Stimulated activated CD8-positive, alpha-beta memory T cell treated with anti-CD3 and anti-CD28 coated beads, Interleukin-12 subunit alpha, Interleukin-12 subunit beta, amount 100 ng/mL, for 24 hours (primary cell): ENCODE measurements around the gene SLC6A17.
A peak's percentile ranks its signal among the peaks of the same experiment; 100 is the strongest.

ENCODE experiments used
- DNase-seq: peaks from one replicate; pipeline ENCODE4 v3.0.0-alpha.2; 2020; ENCODE audit errors: extremely low read depth

The SLC6A17 gene

GRCh38 chr1:110203021-110203661 is 52.8 kb downstream of the SLC6A17 start:
- DNase-seq, result peak; percentile 20

DNA sequence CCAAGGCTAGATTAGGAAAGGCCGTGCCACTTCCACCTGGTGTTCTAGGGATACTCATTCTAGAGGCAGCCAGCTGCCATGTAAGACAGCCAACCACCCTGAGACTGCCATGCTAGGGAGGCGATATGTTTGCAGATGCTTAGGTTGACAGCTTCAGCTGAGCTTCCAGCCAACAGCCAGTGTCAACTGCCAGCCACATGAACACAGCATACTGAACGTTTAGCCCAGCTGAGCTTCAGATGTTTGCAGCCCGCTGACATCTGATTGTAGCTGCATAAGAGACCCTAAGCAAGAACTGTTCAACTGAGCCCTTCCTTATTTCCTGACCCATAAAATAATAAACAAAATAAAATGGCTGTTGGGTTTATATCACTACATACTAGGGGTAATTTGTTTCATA is 54.9 kb downstream of the SLC6A17 start:
- DNase-seq, result no peak

DNA sequence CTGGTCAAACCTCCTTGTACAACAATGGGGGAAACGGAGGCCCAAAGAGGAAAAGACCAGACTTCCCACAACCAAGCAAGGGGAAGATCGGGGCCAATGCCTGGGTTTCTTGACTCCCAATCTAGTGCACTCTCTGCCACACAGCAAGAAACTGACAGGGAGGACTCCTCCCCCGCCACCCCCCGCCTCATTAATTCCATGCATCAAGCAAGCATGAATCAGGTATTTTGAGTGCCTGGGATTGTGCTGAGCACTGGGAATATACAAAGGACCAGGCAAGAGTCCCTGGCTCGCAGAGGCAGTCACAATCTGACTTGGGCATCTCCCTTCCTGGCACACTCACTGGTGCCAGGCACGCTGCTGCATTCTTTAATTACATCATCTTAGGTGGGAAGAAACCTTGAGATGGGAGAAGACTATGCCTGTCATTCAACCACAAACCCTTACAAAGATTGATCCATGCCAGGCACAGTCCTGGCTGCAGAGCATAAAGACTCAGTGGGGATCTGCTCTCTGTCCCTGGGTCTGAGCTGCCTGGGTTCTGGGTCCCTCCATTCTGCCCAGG is 55.4 kb downstream of the SLC6A17 start:
- DNase-seq, result no peak

DNA sequence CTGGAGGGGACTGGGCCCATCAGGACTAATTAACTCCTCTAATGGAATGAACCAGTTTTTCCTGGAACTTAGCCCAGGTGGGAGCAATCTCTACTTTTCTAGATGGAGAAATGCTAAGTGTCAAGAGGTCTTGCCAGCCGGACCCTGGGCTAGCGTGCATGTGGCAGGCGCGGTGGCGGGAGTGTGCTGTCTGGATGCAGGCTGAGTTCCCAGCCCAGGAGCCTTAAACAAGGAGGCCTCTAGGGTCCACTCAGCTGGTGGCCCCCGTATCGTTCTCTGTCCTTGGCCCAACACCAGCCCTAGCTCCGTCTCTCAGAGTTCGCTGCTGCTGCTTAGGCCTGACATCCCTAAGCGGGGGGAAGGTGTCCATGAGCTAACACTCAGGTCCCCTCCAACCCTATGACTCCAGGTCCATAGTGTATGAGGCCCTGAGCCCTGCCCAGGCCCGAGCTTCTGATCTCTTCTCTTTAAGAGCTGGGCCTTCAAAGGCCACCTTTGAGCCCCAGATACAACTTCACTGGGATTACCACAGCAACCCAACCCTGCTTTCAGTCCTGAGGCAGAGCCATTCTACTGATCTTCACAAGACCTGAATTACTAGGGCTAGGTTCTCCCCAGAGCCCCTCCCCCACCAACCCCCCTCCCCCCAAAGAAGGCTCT is 56.1 kb downstream of the SLC6A17 start:
- no peak for DNase-seq

- DNase-seq, result peak; percentile 39
Observed at GRCh38 chr1:110207831-110208230, 57.5 kb downstream of the SLC6A17 start.

DNA sequence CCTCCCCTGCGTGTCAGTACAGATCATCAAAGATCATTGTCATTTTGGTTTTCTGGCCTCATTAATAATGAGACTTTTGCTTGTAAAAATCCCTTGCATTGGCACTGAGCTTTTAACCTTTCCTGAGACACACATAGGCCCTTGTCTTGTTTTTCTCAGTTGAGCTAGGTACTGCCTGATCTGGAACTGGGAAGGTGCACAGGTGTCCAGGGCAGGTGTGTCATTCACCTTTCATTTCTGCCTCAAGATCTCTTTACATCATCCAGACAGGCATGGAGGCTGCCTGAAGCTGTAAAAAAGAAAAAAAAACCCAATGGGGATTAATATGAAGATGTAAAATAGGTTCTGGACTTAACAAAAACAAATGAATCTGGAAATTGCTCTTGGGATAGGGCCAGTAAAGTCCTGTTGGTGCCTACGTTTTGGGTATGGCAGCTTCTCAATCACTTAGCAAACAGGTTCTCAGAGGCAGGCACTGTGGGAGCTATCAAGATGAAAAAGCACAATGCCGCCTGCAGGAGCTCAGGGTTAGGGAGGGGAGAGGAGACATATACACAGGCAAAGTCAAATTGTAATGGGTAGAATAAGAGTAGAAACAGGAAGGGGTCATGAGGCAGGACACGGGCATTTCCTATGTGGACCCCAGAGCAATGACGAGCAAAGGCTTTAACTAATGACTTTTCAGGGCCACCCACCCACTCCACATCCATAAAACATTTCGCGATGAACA is 58.8 kb downstream of the SLC6A17 start:
- DNase-seq, result no peak

DNA sequence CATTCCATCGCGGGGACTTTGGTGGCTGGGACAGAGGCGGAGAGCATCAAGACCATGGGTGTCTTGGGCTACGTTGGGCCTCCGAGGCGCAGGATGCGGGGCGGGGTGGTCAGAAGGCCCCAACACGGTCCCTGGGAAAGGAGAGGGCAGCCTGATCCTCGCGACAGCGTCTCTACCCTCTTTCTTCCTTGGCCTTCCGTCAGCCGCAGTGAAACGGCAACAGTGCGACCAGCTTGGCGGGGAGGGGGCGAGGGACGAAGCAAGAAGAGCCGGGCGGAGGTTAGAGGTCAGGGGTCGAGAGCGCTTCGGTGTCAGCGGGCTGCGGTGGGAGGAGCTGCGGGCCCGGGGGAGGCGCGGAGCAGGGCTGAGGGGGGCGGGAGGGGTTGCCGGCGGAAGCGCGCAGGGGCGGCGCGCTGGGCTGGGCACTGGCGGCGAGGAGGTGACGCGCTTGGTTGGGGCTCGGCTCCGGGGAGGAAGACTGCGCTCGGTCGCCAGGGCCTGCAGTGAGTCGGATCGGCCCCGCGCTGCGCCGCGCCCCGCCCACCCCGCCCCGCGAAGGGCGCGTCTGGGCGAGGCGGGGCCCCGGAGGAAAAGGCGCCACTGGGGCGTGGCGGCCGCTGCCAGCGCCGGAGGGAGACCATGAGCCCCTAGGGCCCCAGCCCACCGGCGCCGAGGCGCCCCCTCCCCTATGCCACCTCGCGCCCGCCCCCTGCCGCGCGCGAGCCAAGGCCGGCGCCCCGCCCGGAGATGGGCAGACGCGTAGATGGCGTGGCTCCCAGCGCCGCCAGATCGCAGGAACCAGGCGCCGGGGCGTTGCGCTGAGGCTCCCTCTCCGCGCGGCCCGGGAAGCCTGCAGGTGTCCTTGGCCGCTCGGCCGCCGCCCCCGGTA is 59.7 kb downstream of the SLC6A17 start, which contains the start of gene KCNC4:
Gene KCNC4, plus strand, starts transcription at position 600 of the 889 bp plus-strand sequence. CDS start 1,186 bp downstream, outside the sequence.
- peak; percentile 69 for DNase-seq

- DNase-seq, result peak; percentile 19
Observed at GRCh38 chr1:110210604-110211495, 60.6 kb downstream of the SLC6A17 start.

DNA sequence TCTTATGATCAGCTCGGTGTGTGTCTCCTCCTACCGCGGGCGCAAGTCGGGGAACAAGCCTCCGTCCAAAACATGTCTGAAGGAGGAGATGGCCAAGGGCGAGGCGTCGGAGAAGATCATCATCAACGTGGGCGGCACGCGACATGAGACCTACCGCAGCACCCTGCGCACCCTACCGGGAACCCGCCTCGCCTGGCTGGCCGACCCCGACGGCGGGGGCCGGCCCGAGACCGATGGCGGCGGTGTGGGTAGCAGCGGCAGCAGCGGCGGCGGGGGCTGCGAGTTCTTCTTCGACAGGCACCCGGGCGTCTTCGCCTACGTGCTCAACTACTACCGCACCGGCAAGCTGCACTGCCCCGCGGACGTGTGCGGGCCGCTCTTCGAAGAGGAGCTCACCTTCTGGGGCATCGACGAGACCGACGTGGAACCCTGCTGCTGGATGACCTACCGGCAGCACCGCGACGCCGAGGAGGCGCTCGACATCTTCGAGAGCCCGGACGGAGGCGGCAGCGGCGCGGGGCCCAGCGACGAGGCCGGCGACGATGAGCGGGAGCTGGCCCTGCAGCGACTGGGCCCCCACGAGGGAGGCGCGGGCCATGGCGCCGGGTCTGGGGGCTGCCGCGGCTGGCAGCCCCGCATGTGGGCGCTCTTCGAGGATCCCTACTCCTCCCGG is 61.3 kb downstream of the SLC6A17 start:
- DNase-seq, result no peak

DNA sequence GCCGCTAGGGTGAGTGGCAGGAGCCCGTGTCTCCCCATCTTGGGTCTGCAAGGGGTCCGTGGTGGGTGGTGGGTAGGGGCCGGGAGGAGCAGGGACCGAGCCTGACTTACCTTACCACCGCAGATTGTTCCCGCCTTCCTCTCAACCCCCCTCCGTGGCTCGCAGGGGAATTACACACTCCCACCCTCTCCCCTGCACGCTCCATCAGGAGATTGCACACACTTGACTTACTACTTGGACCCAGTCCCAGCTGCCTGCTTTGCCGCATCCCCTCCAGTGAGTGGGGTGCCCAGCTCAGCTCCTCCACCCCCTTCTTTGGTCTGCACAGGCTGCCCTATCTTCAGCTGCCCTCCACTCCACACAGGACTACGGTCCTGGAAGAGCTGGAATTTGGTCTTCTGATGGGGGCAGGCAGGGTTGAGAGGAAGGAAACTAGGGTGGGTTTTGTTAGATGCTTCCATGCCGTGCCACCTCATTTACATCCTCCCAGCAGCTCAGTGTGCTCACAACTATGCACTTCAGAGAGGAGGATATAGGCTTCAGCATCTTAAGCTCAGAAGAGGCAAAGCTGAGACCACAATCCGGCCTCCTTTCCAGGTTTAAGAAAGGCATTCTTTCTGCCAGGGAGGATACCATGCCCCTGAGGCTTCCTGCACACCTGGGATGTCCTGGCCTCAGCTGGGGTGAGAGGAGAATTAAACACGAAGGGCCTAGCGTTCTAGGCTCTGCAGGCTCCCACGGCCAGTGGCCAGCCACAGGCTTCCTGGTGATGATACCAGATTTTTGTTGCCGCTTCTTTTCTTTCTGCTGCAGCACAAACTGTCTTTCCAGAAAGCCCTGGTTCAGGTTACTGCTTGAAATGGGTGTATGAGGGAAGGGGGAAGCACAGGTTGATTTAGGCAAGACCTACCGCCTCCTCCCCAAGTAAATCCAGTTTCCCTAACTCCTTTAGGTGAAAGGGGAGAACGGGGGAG is 62.2 kb downstream of the SLC6A17 start:
- DNase-seq, result no peak

GRCh38 chr1:110213143-110213540 is 62.8 kb downstream of the SLC6A17 start:
- no peak for DNase-seq

- no peak for DNase-seq
Observed at GRCh38 chr1:110214454-110215404, 64.4 kb downstream of the SLC6A17 start.

DNA sequence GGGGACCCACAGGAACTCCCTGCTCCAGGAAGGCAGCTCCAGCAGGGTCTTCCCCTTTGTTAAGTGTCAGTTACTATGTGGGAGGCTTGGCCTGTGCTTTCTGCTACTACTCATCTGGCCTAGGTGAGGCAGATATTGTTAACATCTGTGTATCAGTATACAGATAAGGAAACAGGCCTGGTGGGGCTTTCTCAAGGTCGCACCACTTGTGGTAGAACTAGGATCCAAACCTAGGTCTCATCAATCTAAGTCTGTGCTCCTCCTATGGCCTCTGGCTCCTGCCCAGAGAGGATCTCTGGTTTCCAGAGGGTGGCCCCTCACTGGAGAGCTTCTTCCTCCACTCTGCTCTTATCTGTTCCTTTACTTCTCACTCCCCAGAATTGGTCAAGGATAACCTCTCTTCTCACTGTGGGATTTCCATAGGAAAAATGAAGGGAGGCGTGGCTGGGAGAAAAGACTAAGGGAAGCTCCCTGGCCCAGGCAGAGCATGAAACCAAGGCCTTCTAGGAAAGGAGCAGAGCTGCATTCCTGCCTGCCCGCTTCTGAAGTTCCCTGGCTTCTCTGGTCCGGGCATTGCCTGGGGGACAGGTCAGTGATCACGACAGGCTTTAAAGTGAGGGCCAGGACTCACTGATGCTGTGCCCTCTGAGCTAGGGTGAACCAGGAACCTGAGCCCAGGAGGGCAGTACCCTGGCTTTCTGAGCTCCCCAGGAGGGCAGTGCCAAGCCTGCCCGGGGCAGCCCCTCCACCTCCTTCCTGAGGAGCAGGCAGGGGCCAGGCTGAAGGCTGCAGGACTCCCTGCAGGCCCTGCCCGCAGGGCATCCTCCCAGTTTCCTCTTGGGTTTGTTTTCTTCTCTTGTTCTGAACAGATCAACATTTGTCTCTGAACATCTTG is 65.6 kb downstream of the SLC6A17 start:
- no peak for DNase-seq

GRCh38 chr1:110216844-110217444 is 66.7 kb downstream of the SLC6A17 start:
- no peak for DNase-seq

DNA sequence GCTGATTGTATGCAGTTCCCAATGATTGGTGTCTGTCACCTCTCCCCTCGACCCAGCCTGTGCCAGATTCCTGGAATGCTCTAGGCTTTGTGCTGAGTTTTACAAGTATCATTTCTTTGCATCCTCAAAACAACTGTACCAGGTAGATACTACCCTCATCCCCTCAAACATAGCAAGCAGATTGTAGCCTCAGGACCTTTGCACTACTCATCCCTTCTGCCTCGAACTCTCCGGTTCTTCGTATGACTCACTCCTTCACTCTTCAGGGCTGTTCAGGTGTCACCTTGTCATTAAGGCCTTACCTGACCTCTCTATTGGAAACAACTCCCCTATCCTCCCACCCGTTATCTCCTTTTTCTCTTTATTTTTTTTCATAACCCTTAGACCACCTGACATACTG is 67.8 kb downstream of the SLC6A17 start:
- no peak for DNase-seq

DNA sequence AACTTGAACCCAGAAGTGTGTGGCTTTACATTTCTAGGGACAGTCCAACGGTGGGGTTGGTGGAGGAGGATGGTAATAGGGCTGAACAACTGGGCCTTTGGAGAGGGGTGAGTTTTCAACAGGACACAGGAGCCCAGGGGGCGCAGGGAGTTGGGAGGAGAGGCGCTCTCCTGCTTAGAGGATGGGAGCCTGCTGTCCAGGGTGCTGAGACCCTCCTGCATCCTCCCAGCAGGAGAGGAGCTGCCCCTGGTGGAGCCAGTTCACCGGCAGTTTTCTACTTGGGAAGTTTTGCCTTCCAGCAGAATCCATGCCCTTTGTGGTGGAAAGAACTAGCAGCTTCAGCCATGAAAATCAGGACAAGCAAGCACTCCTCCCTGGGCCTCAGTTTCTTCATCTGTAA is 68.4 kb downstream of the SLC6A17 start:
- DNase-seq, result no peak
